Transverse colon (tissue), 3 donors: ENCODE data around the gene ZDHHC14.

Experiments used
- CTCF ChIP-seq, 5 experiments: fragments of 200-600 bp in 3 of 5; fragments of 450-650 bp in 2 of 5; sonication (generic) in 3 of 5; IDR thresholded peaks; 1 replicate in 2 of 5; 2 replicates in 3 of 5; pipeline ENCODE4 v1.5.1; 2016 to 2017; ENCODE audit warnings: antibody characterized with exemption in 5 of 5, inconsistent platforms in 3 of 5, mild to moderate bottlenecking in 2 of 5, moderate library complexity in 1 of 5
- POLR2A ChIP-seq: fragments of 450-650 bp; IDR thresholded peaks from one replicate; pipeline ENCODE4 v1.6.1; 2016; ENCODE audit warnings: antibody characterized with exemption, mild to moderate bottlenecking, moderate library complexity

- no peak for TF ChIP-seq POLR2A
- no peak for TF ChIP-seq CTCF (IDR thresholded peaks at IDR 0.05)
Measured at GRCh38 chr6:157655139-157655538, 274.1 kb downstream of the ZDHHC14 start.
